IMR-90 (cell line): ENCODE data around the gene PRTFDC1. TPM values are rescaled to one million over a fixed set of nuclear protein-coding genes. Genes with fewer than 3 reads are reported as not detected.

Source experiments
- ATAC-seq: fragments of 200-7000 bp; cut with Tn5 transposase; 2 replicates; pipeline ENCODE4 v1.9.1; 2020; ENCODE audit warnings: low read depth, mild to moderate bottlenecking, moderate library complexity
- BruUV-seq: library from RNA; stranded (reverse); fragments of 400-500 nt; replicated peaks from 2 replicates; lab custom pipeline; 2021; lab: Mats Ljungman, UMichigan
- CTCF ChIA-PET: fragments of 300-600 bp; formaldehyde crosslinking; extraction: SDS; loops from one replicate; lab custom pipeline; 2021; ENCODE audit warnings: antibody characterized with exemption; lab: Yijun Ruan, JAX
- POLR2A ChIA-PET: fragments of 300-600 bp; sonication (Branson Sonifier 250); formaldehyde crosslinking; loops from one replicate; lab custom pipeline; 2022; ENCODE audit warnings: antibody characterized with exemption; ENCODE audit not compliant: unreplicated experiment; lab: Charles Lee
- DNase-seq: peaks from one replicate; pipeline ENCODE4 v3.0.0; 2013
- H2AFZ ChIP-seq: replicated peaks from 2 replicates; pipeline ENCODE3; 2013; ENCODE audit warnings: low read length, mild to moderate bottlenecking; ENCODE audit not compliant: poor library complexity
- H2AK5ac ChIP-seq: 2 replicates; pipeline ENCODE4 v1.6.1; 2013; ENCODE audit warnings: low read depth, low read length, inconsistent platforms
- H2AK9ac ChIP-seq: replicated peaks from 2 replicates; pipeline ENCODE3; 2013; ENCODE audit warnings: mild to moderate bottlenecking, low read depth, low read length, moderate library complexity; ENCODE audit not compliant: poor library complexity
- H2BK120ac ChIP-seq: 2 replicates; pipeline ENCODE4 v1.6.1; 2013; ENCODE audit warnings: low read depth, low read length, inconsistent platforms
- H2BK15ac ChIP-seq: 3 replicates; pipeline ENCODE4 v1.6.1; 2013; ENCODE audit warnings: low read depth, low read length, inconsistent platforms
- H2BK20ac ChIP-seq: 2 replicates; pipeline ENCODE4 v1.6.1; 2013; ENCODE audit warnings: low read depth, mild to moderate bottlenecking, inconsistent platforms, low read length, moderate library complexity
- H2BK5ac ChIP-seq: 2 replicates; pipeline ENCODE4 v1.6.1; 2013; ENCODE audit warnings: mild to moderate bottlenecking, low read depth, low read length, inconsistent platforms; ENCODE audit not compliant: poor library complexity, severe bottlenecking
- H3K14ac ChIP-seq: replicated peaks from 2 replicates; pipeline ENCODE4 v1.6.1; 2013; ENCODE audit warnings: low read depth, low read length, inconsistent platforms
- H3K18ac ChIP-seq: 2 replicates; pipeline ENCODE4 v1.6.1; 2013; ENCODE audit warnings: low read depth, low read length, control low read depth
- H3K23ac ChIP-seq: 2 replicates; pipeline ENCODE4 v1.6.1; 2013; ENCODE audit warnings: low read depth, low read length, inconsistent platforms
- H3K27ac ChIP-seq: 2 replicates; pipeline ENCODE4 v1.5.1; 2013; ENCODE audit warnings: mild to moderate bottlenecking, control low read depth, low read length; ENCODE audit not compliant: insufficient read depth
- H3K27me3 ChIP-seq: 2 replicates; pipeline ENCODE4 v1.6.1; 2013; ENCODE audit warnings: low read length; ENCODE audit not compliant: control insufficient read depth, insufficient read depth
- H3K36me3 ChIP-seq: 2 replicates; pipeline ENCODE4 v1.6.1; 2013; ENCODE audit warnings: low read length, mixed read lengths; ENCODE audit not compliant: control insufficient read depth, insufficient read depth
- H3K4ac ChIP-seq: 2 replicates; pipeline ENCODE4 v1.6.1; 2013; ENCODE audit warnings: low read depth, low read length, inconsistent platforms
- H3K4me1 ChIP-seq: 2 replicates; pipeline ENCODE4 v1.6.1; 2013; ENCODE audit warnings: low read length, mixed read lengths; ENCODE audit not compliant: control insufficient read depth, insufficient read depth
- H3K4me2 ChIP-seq: 2 replicates; pipeline ENCODE4 v1.6.1; 2013; ENCODE audit warnings: low read depth, mild to moderate bottlenecking, control low read depth, low read length, moderate library complexity
- H3K4me3 ChIP-seq: 2 replicates; pipeline ENCODE4 v1.5.1; 2013; ENCODE audit warnings: low read depth, mild to moderate bottlenecking, control low read depth, low read length, moderate library complexity; ENCODE audit not compliant: insufficient read depth
- H3K56ac ChIP-seq: 2 replicates; pipeline ENCODE4 v1.6.1; 2013; ENCODE audit warnings: low read length, inconsistent platforms; ENCODE audit not compliant: insufficient read depth; ENCODE audit errors: extremely low read depth
- H3K79me1 ChIP-seq, 2 experiments: 2 replicates each; pipeline ENCODE4 v1.6.1; 2013; ENCODE audit warnings: low read length in 2 of 2, inconsistent platforms in 1 of 2, low read depth in 1 of 2
- H3K9ac ChIP-seq: 2 replicates; pipeline ENCODE4 v1.6.1; 2013; ENCODE audit warnings: low read depth, low read length, control low read depth
- H3K9me1 ChIP-seq: 2 replicates; pipeline ENCODE4 v1.6.1; 2013; ENCODE audit warnings: low read length, inconsistent platforms; ENCODE audit not compliant: insufficient read depth
- H3K9me3 ChIP-seq: 2 replicates; pipeline ENCODE4 v1.6.1; 2013; ENCODE audit warnings: low read length; ENCODE audit not compliant: control insufficient read depth, insufficient read depth
- H4K20me1 ChIP-seq: 2 replicates; pipeline ENCODE4 v1.6.1; 2013; ENCODE audit warnings: low read length, inconsistent platforms; ENCODE audit not compliant: insufficient read depth
- H4K5ac ChIP-seq: 2 replicates; pipeline ENCODE4 v1.6.1; 2013; ENCODE audit warnings: mild to moderate bottlenecking, low read depth, low read length, control low read depth
- H4K8ac ChIP-seq, 2 experiments: 2 replicates each; pipeline ENCODE4 v1.6.1; 2013; ENCODE audit warnings: low read depth in 2 of 2, low read length in 2 of 2, control low read depth in 1 of 2, inconsistent platforms in 1 of 2
- H4K91ac ChIP-seq: 2 replicates; pipeline ENCODE4 v1.6.1; 2013; ENCODE audit warnings: low read depth, low read length, inconsistent platforms; ENCODE audit not compliant: insufficient read depth
- BHLHE40 ChIP-seq: fragments of 150-350 bp; IDR thresholded peaks from 2 replicates; pipeline ENCODE4 v1.6.1; 2016; ENCODE audit warnings: mild to moderate bottlenecking, low read depth, low read length
- CHD1 ChIP-seq: IDR thresholded peaks from 2 replicates; pipeline ENCODE4 v1.6.1; 2012; ENCODE audit warnings: low read depth, low read length, improper control_type of control experiment
- ELK1 ChIP-seq: fragments of 150-350 bp; IDR thresholded peaks from 2 replicates; pipeline ENCODE4 v1.6.1; 2016; ENCODE audit warnings: low read depth, mild to moderate bottlenecking, low read length, moderate library complexity, borderline replicate concordance
- FOS ChIP-seq: fragments of 150-350 bp; IDR thresholded peaks from 2 replicates; pipeline ENCODE4 v1.6.1; 2016; ENCODE audit warnings: low read depth, low read length
- MXI1 ChIP-seq: IDR thresholded peaks from 2 replicates; pipeline ENCODE4 v1.6.1; 2012; ENCODE audit warnings: low read depth, mild to moderate bottlenecking, low read length, moderate library complexity, borderline replicate concordance
- NFE2L2 ChIP-seq: fragments of 150-350 bp; IDR thresholded peaks from 2 replicates; pipeline ENCODE4 v1.6.1; 2016; ENCODE audit warnings: low read depth, mild to moderate bottlenecking, low read length
- POLR2A ChIP-seq: IDR thresholded peaks from 2 replicates; pipeline ENCODE4 v1.6.1; 2012; ENCODE audit warnings: mild to moderate bottlenecking, low read depth, low read length
- RAD21 ChIP-seq: IDR thresholded peaks from 2 replicates; pipeline ENCODE4 v1.6.1; 2012; ENCODE audit warnings: low read length, improper control_type of control experiment
- USF2 ChIP-seq: fragments of 150-350 bp; IDR thresholded peaks from 2 replicates; pipeline ENCODE4 v1.6.1; 2017; ENCODE audit warnings: mild to moderate bottlenecking, antibody characterized with exemption, low read length, low read depth
- WGBS, 2 experiments: methylation state at CpG; one replicate each; pipeline versions ENCODE4 v1.1.5 to v1.1.7; 2013; ENCODE audit warnings: missing lambda C conversion rate in 2 of 2; ENCODE audit not compliant: insufficient read length in 1 of 2; ENCODE audit errors: extremely low coverage in 2 of 2; 5-methylcytosine and 5-hydroxymethylcytosine counted together
- dilution Hi-C: fragments of 300-500 bp; cut with HindIII; formaldehyde crosslinking; loops from one replicate; pipeline ENCODE4 v1.14.3; 2018; ENCODE audit warnings: low sequenced_read_pairs; ENCODE audit not compliant: unreplicated experiment
- in situ Hi-C: fragments of 300-500 bp; cut with MboI; formaldehyde crosslinking; loops from 3 replicates; pipeline ENCODE4 v1.14.3; 2019; ENCODE audit warnings: low sequenced_read_pairs, inconsistent platforms, mixed read lengths
- intact Hi-C: fragments of 100-400 bp; cut with micrococcal nuclease; formaldehyde crosslinking; loops from 2 replicates; pipeline ENCODE4 v1.10.0; 2022
- polyA plus RNA-seq, 3 experiments: library from polyadenylated mRNA; depleted of rRNA; stranded (reverse); fragments of >200 nt; gene quantifications; 2 replicates each; pipeline ENCODE4 v1.2.3, GENCODE V29; 2012; ENCODE audit warnings: low replicate concordance in 1 of 3
- total RNA-seq: library from RNA; depleted of rRNA; stranded (reverse); fragments of >200 nt; gene quantifications from 2 replicates; pipeline ENCODE4 v1.2.3, GENCODE V29; 2012

Gene PRTFDC1
- total and polyA plus RNA-seq, 2 of the 4 experiments (the other 2 are of a cell fraction): 12.3 to 17.9 TPM

- Histone ChIP-seq H4K5ac (no peak overlapping the region), H4K8ac (no peak overlapping the region), H4K20me1 (no peaks in the 10 kb centered on the region), H3K79me1 (no peaks in the 10 kb centered on the region), H2AK5ac (no peak overlapping the region), H2BK20ac (no peak overlapping the region), H3K27me3 (no peaks in the 10 kb centered on the region; the same call in 1 of the 2 replicates), H3K4me3 (no peak overlapping the region), H3K9me3 (no peaks in the 10 kb centered on the region), H3K23ac (no peak overlapping the region), H3K36me3 (no peaks in the 10 kb centered on the region), H3K4ac (no peak overlapping the region), H3K27ac (no peak overlapping the region), H3K9me1 (no peaks in the 10 kb centered on the region), H3K56ac (no peak overlapping the region), H3K14ac (no peak overlapping the region), H2BK5ac (no peak overlapping the region), H4K91ac (no peak overlapping the region), H3K18ac (no peak overlapping the region), H2BK120ac (no peak overlapping the region), H3K4me1 (no peaks in the 10 kb centered on the region), H2AK9ac (no peak overlapping the region), H2BK15ac (no peak overlapping the region), H3K4me2 (no peak overlapping the region), H3K9ac (no peak overlapping the region), H2AFZ (no peak overlapping the region)
- ChIA-PET CTCF (no interaction called here), POLR2A (no interaction called here)
- TF ChIP-seq CHD1 (no peak), USF2 (no peak), BHLHE40 (no peak), MXI1 (no peak), POLR2A (no peak), NFE2L2 (no peak), FOS (no peak), ELK1 (no peak), RAD21 (no peak)
- DNase-seq: no peak
- in situ Hi-C loops: loop anchor here (25.0 kb wide), 1 partner anchor 255 kb away; the partner anchor contains the start of gene ARHGAP21
- WGBS, 2 experiments: 83% methylated on average over 1 of the region's 5 CpGs; no CpG with 5 or more reads in 1 of the 2 experiments
- BruUV-seq: no TSS peak
- intact Hi-C loops: no loop called here
- dilution Hi-C loops: no loop called here
- no peak for ATAC-seq
Measured at GRCh38 chr10:24966962-24967481, 14.6 kb upstream of the PRTFDC1 start.
